Neuronal stem cell (in vitro differentiated cells): ENCODE data around the gene DNAJB1.
A peak's percentile ranks its signal among the peaks of the same experiment; 100 is the strongest.

ENCODE experiments used
- DNase-seq: peaks from one replicate; pipeline ENCODE4 v3.0.0-alpha.2; 2013; ENCODE audit warnings: low spot score
- H2AFZ ChIP-seq: one replicate; pipeline ENCODE4 v1.6.1; 2013; ENCODE audit warnings: mild to moderate bottlenecking, low read length, inconsistent platforms
- H2AK5ac ChIP-seq: 2 replicates; pipeline ENCODE4 v1.6.1; 2013; ENCODE audit warnings: low read depth, mild to moderate bottlenecking, inconsistent platforms, low read length, moderate library complexity, mixed read lengths
- H2BK120ac ChIP-seq: 2 replicates; pipeline ENCODE4 v1.6.1; 2013; ENCODE audit warnings: low read depth, mild to moderate bottlenecking, inconsistent platforms, low read length, moderate library complexity, mixed read lengths
- H2BK12ac ChIP-seq: one replicate; pipeline ENCODE4 v1.6.1; 2013; ENCODE audit warnings: low read length, inconsistent platforms
- H2BK15ac ChIP-seq: 2 replicates; pipeline ENCODE4 v1.6.1; 2013; ENCODE audit warnings: mild to moderate bottlenecking, low read length, inconsistent platforms, mixed read lengths
- H2BK5ac ChIP-seq: one replicate; pipeline ENCODE4 v1.6.1; 2013; ENCODE audit warnings: inconsistent platforms, mild to moderate bottlenecking, low read length, moderate library complexity
- H3K14ac ChIP-seq: one replicate; pipeline ENCODE4 v1.6.1; 2013; ENCODE audit warnings: low read length, inconsistent platforms
- H3K18ac ChIP-seq: 2 replicates; pipeline ENCODE4 v1.6.1; 2013; ENCODE audit warnings: low read length, inconsistent platforms
- H3K23ac ChIP-seq: 2 replicates; pipeline ENCODE4 v1.6.1; 2013; ENCODE audit warnings: low read depth, mild to moderate bottlenecking, mixed read lengths, low read length, inconsistent platforms; ENCODE audit not compliant: poor library complexity
- H3K27ac ChIP-seq: replicated peaks from 3 replicates; pipeline ENCODE4 v1.5.1; 2013; ENCODE audit warnings: low read length, inconsistent platforms
- H3K27me3 ChIP-seq, 3 experiments: 2 replicates each; pipeline ENCODE4 v1.6.1; 2013; ENCODE audit warnings: low read length in 3 of 3, mild to moderate bottlenecking in 2 of 3, inconsistent platforms in 1 of 3, low read depth in 1 of 3, mixed read lengths in 1 of 3, moderate library complexity in 1 of 3; ENCODE audit not compliant: control insufficient read depth in 3 of 3, insufficient read depth in 3 of 3
- H3K36me3 ChIP-seq, 2 donors: replicated peaks in 1 of 2; 2 replicates each; pipeline ENCODE4 v1.6.1; 2013; ENCODE audit warnings: low read length in 2 of 2; ENCODE audit not compliant: control insufficient read depth in 2 of 2, insufficient read depth in 2 of 2
- H3K4ac ChIP-seq: 2 replicates; pipeline ENCODE4 v1.6.1; 2013; ENCODE audit warnings: inconsistent platforms, mild to moderate bottlenecking, low read length, moderate library complexity
- H3K4me1 ChIP-seq, 2 donors: 1 replicate in 1 of 2; 2 replicates in 1 of 2; pipeline ENCODE4 v1.6.1; 2013; ENCODE audit warnings: low read length in 2 of 2, low read depth in 1 of 2; ENCODE audit not compliant: control insufficient read depth in 2 of 2, insufficient read depth in 1 of 2
- H3K4me2 ChIP-seq: one replicate; pipeline ENCODE4 v1.6.1; 2013; ENCODE audit warnings: mild to moderate bottlenecking, low read length, inconsistent platforms; ENCODE audit not compliant: insufficient read depth, poor library complexity, severe bottlenecking
- H3K4me3 ChIP-seq, 2 donors: 2 replicates each; pipeline ENCODE4 v1.5.1; 2013; ENCODE audit warnings: low read length in 2 of 2, mild to moderate bottlenecking in 2 of 2, inconsistent platforms in 1 of 2, moderate library complexity in 1 of 2
- H3K79me1 ChIP-seq: one replicate; pipeline ENCODE4 v1.6.1; 2013; ENCODE audit warnings: low read depth, mild to moderate bottlenecking, inconsistent platforms, low read length, moderate library complexity
- H3K9ac ChIP-seq: one replicate; pipeline ENCODE4 v1.6.1; 2013; ENCODE audit warnings: mild to moderate bottlenecking, low read depth, low read length, inconsistent platforms; ENCODE audit not compliant: poor library complexity
- H3K9me3 ChIP-seq, 2 donors: replicated peaks in 1 of 2; 2 replicates each; pipeline versions ENCODE3 to v1.6.1; 2013; ENCODE audit warnings: low read length in 2 of 2, mild to moderate bottlenecking in 2 of 2, inconsistent platforms in 1 of 2, low read depth in 1 of 2, mixed read lengths in 1 of 2, moderate library complexity in 1 of 2; ENCODE audit not compliant: control insufficient read depth in 2 of 2, insufficient read depth in 1 of 2
- H4K8ac ChIP-seq: one replicate; pipeline ENCODE4 v1.6.1; 2013; ENCODE audit warnings: low read depth, mild to moderate bottlenecking, inconsistent platforms, low read length, moderate library complexity
- H4K91ac ChIP-seq: one replicate; pipeline ENCODE4 v1.6.1; 2013; ENCODE audit warnings: low read length, low read depth, mild to moderate bottlenecking, inconsistent platforms; ENCODE audit not compliant: poor library complexity
- WGBS, 2 donors: extraction: QIAGEN DNeasy Blood & Tissue Kit; methylation state at CpG; one replicate each; pipeline ENCODE4 v1.1.7; 2013; ENCODE audit warnings: missing lambda C conversion rate in 2 of 2, mixed read lengths in 1 of 2; ENCODE audit not compliant: insufficient read length in 2 of 2, insufficient replicate concordance in 1 of 2; ENCODE audit errors: extremely low coverage in 2 of 2; 5-methylcytosine and 5-hydroxymethylcytosine counted together

Gene DNAJB1

DNA sequence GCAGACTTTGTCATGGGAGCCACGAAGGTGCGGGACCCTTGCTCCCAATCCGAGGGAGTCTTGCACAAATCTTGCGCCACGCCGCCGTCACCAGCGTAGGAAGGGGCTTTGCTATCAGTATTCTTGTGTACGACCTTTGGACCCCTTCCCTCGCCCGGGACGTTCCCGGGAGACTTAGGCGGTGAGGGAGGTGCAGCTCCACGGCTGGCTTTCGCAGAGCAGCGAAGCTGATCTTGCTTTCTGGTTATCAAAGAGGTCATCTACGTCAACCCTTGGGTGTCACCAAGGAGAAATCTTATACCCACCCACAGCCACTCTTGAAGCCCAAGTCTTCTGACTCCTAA is 11.8 kb upstream of the DNAJB1 start:
- Histone ChIP-seq H3K79me1 (peaks cover 10% of the 10 kb centered on the region), H2BK12ac (no peak overlapping the region), H3K27me3 (no peaks in the 10 kb centered on the region), H3K18ac (peak overlapping the region; percentile 69), H4K8ac (no peak overlapping the region), H2BK15ac (no peak overlapping the region), H2AFZ (peak overlapping the region; percentile 94), H3K4ac (no peak overlapping the region), H2BK120ac (no peak overlapping the region), H3K36me3 (peaks cover 3 to 20% of the 10 kb centered on the region in 2 donors), H3K27ac (peak overlapping the region; percentile 81), H3K9me3 (no peaks in the 10 kb centered on the region), H3K4me2 (peak overlapping the region; percentile 74), H2BK5ac (peak overlapping the region; percentile 30), H3K4me3 (peak overlapping the region; percentile 80 to 94), H3K14ac (no peak overlapping the region), H2AK5ac (no peak overlapping the region), H3K23ac (no peak overlapping the region), H4K91ac (no peak overlapping the region), H3K4me1 (peaks cover 1 to 4% of the 10 kb centered on the region in 2 donors), H3K9ac (peak overlapping the region; percentile 82)
- WGBS, 2 donors: no CpG with 5 or more reads among the region's 18 CpGs
- DNase-seq: no peak

DNA sequence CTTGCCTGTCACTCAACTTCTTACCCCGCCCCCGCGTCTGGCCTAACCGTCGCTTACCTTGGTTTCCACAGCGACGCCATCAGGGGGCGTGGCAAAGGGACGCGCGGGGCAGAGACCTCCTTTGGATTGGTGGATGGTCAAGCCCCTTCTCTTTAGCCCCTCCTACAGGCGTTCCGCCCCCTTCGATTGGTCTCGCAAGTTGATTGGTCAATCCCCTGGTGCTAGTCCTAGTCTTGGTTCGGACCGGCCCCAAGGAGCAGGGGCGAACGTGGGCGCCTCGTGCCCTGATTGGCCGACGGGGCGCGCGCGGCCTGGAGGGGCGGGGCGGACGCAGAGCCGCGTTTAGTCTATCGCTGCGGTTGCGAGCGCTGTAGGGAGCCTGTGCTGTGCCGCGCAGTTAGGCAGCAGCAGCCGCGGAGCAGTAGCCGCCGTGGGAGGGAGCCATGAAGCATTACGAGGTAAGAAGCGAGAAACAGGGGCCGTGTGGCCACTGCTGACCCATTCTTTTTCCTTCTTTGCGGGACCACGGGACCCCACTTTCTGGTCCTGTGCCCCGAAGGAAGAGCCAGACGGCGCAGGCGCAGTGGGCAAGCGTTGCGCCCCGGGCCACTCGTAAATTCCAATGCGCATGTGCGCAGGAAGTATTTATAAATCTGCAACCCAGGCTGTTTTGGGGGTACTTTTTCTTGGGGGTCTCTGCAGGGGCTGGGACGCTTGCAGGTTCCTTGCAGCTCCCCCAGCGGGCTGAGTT is 11.2 kb upstream of the DNAJB1 start, which contains the start of gene TECR:
Gene TECR, plus strand, starts transcription at position 341 of the 751 bp plus-strand sequence. Its CDS starts 103 bp downstream, at position 444.
- Histone ChIP-seq H3K9me3 (no peaks in the 10 kb centered on the region), H3K36me3 (peaks cover 0 to 16% of the 10 kb centered on the region in 2 donors), H2AK5ac (peak within 1 kb of the TSS; percentile 8), H3K23ac (peak within 1 kb of the TSS; percentile 76), H3K4me3 (peak within 1 kb of the TSS; percentile 80 to 94), H4K8ac (no peak within 1 kb of the TSS), H3K79me1 (peaks cover 6% of the 10 kb centered on the region), H2BK15ac (peak within 1 kb of the TSS; percentile 19), H4K91ac (no peak within 1 kb of the TSS), H3K4ac (no peak within 1 kb of the TSS), H3K18ac (peak within 1 kb of the TSS; percentile 93), H3K27me3 (no peaks in the 10 kb centered on the region), H2AFZ (peak within 1 kb of the TSS; percentile 94), H3K9ac (peak within 1 kb of the TSS; percentile 96), H3K14ac (peak within 1 kb of the TSS; percentile 12), H2BK120ac (no peak within 1 kb of the TSS), H2BK12ac (no peak within 1 kb of the TSS), H3K4me2 (peak within 1 kb of the TSS; percentile 74), H3K4me1 (peaks cover 1 to 4% of the 10 kb centered on the region in 2 donors), H3K27ac (peak within 1 kb of the TSS; percentile 81), H2BK5ac (peak within 1 kb of the TSS; percentile 89)
- no CpG with 5 or more reads among the region's 59 CpGs for WGBS, 2 donors
- peak; percentile 100 for DNase-seq

- Histone ChIP-seq H3K23ac (no peak overlapping the region), H2AK5ac (peak overlapping the region; percentile 8), H2BK15ac (peak overlapping the region; percentile 19), H2BK12ac (no peak overlapping the region), H3K18ac (peak overlapping the region; percentile 71), H2BK120ac (no peak overlapping the region), H3K27me3 (no peaks in the 10 kb centered on the region), H3K79me1 (peaks cover 4% of the 10 kb centered on the region), H4K8ac (no peak overlapping the region), H3K14ac (no peak overlapping the region), H2BK5ac (peak overlapping the region; percentile 89), H4K91ac (no peak overlapping the region), H3K9ac (no peak overlapping the region), H3K4me1 (peaks cover 1 to 4% of the 10 kb centered on the region in 2 donors), H3K9me3 (no peaks in the 10 kb centered on the region), H3K4ac (no peak overlapping the region), H3K36me3 (peaks cover 0 to 13% of the 10 kb centered on the region in 2 donors), H3K27ac (peak overlapping the region; percentile 59), H3K4me3 (peak overlapping the region; percentile 38 to 68), H3K4me2 (peak overlapping the region; percentile 65), H2AFZ (peak overlapping the region; percentile 83)
- DNase-seq: no peak
- no CpG with 5 or more reads among the region's 39 CpGs for WGBS, 2 donors
Observed at GRCh38 chr19:14528419-14529253, 10.4 kb upstream of the DNAJB1 start.

DNA sequence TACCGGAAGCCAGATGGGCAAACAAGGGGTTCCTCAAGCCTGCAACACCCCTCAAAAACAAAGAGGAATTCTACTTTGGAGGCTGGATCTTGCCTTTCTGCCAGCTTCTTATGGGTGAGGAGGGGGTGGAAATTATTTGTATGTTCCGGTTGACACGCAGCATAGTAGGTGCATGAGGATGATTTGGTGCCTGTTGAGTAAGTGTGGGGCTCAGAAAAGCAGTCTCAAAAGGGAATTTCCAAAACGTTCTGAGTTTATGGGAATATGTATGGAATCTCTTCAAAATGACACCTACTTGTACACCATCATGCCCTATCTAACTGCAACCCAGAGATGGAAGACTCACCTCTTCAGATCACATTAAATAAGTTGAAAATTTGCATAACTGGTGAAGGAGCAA is 8.2 kb upstream of the DNAJB1 start:
- Histone ChIP-seq H3K23ac (no peak overlapping the region), H3K36me3 (no peaks in the 10 kb centered on the region), H3K4me2 (no peak overlapping the region), H2BK5ac (no peak overlapping the region), H3K9me3 (no peaks in the 10 kb centered on the region), H3K14ac (no peak overlapping the region), H4K8ac (no peak overlapping the region), H3K4ac (no peak overlapping the region), H3K4me3 (no peak overlapping the region), H2AK5ac (no peak overlapping the region), H2AFZ (peak overlapping the region; percentile 77), H2BK120ac (no peak overlapping the region), H3K79me1 (no peaks in the 10 kb centered on the region), H3K9ac (no peak overlapping the region), H4K91ac (no peak overlapping the region), H3K4me1 (peaks cover 1 to 4% of the 10 kb centered on the region in 2 donors), H2BK12ac (no peak overlapping the region), H3K18ac (no peak overlapping the region), H2BK15ac (peak overlapping the region; percentile 16), H3K27me3 (no peaks in the 10 kb centered on the region), H3K27ac (no peak overlapping the region)
- DNase-seq: no peak
- no CpG with 5 or more reads among the region's 4 CpGs for WGBS, 2 donors
